WTC11 (cell line): ENCODE results near the gene LRRC3C. TPM values are rescaled to one million over a fixed set of nuclear protein-coding genes. Genes with fewer than 3 reads are reported as not detected.

ENCODE experiments used
- ATAC-seq: fragments of 200-7000 bp; cut with Tn5 transposase; 2 replicates; pipeline ENCODE4 v1.10.0; 2021; ENCODE audit warnings: mild to moderate bottlenecking, moderate library complexity
- CTCF ChIA-PET: fragments of 300-600 bp; sonication (Branson Sonifier 250); formaldehyde crosslinking; loops from one replicate; lab custom pipeline; 2021; ENCODE audit warnings: antibody characterized with exemption; lab: Charles Lee
- POLR2A ChIA-PET: fragments of 350-600 bp; sonication (Branson Sonifier 250); formaldehyde crosslinking; loops from one replicate; lab custom pipeline; 2021; ENCODE audit warnings: antibody characterized with exemption; lab: Charles Lee
- DNase-seq: peaks from one replicate; pipeline ENCODE4 v3.0.0; 2021; ENCODE audit warnings: low spot score
- H3K27ac Mint-ChIP-seq: 2 replicates; pipeline ENCODE4 v1.8.0; 2021; ENCODE audit warnings: mixed read lengths
- H3K27me3 Mint-ChIP-seq: 2 replicates; pipeline ENCODE4 v1.8.0; 2021; ENCODE audit warnings: low read depth, mild to moderate bottlenecking, moderate library complexity, mixed read lengths
- H3K36me3 Mint-ChIP-seq: 2 replicates; pipeline ENCODE4 v1.8.0; 2021; ENCODE audit warnings: mixed read lengths
- H3K4me1 Mint-ChIP-seq: 2 replicates; pipeline ENCODE4 v1.8.0; 2022; ENCODE audit warnings: mixed read lengths
- H3K4me3 Mint-ChIP-seq: 2 replicates; pipeline ENCODE4 v1.8.0; 2021; ENCODE audit warnings: mild to moderate bottlenecking, moderate library complexity, mixed read lengths
- H3K9me3 Mint-ChIP-seq: 2 replicates; pipeline ENCODE4 v1.8.0; 2021; ENCODE audit warnings: mixed read lengths
- E2F1 ChIP-seq: sonication (generic); formaldehyde crosslinking; IDR thresholded peaks from 2 replicates; pipeline ENCODE4 v1.8.0; 2022; ENCODE audit warnings: mild to moderate bottlenecking, missing genetic modification reagents
- FOXJ3 ChIP-seq: sonication (generic); formaldehyde crosslinking; IDR thresholded peaks from 2 replicates; pipeline ENCODE4 v1.9.0; 2021; ENCODE audit warnings: missing genetic modification reagents, mild to moderate bottlenecking, borderline replicate concordance
- GABPB1 ChIP-seq: sonication (generic); formaldehyde crosslinking; IDR thresholded peaks from 2 replicates; pipeline ENCODE4 v1.8.1; 2023; ENCODE audit warnings: mild to moderate bottlenecking, missing genetic modification reagents
- MLX ChIP-seq: sonication (generic); formaldehyde crosslinking; IDR thresholded peaks from 2 replicates; pipeline ENCODE4 v1.8.1; 2023; ENCODE audit warnings: mild to moderate bottlenecking, missing genetic modification reagents, moderate library complexity
- NFE2L1 ChIP-seq: sonication (generic); formaldehyde crosslinking; IDR thresholded peaks from 2 replicates; pipeline ENCODE4 v1.8.1; 2023; ENCODE audit warnings: missing genetic modification reagents
- NR3C1 ChIP-seq: sonication (generic); formaldehyde crosslinking; conservative IDR thresholded peaks from 2 replicates; pipeline ENCODE4 v1.8.1; 2023; ENCODE audit warnings: low read depth, mild to moderate bottlenecking, missing genetic modification reagents
- ZBTB21 ChIP-seq: sonication (generic); formaldehyde crosslinking; IDR thresholded peaks from 2 replicates; pipeline ENCODE4 v1.8.1; 2023; ENCODE audit warnings: mild to moderate bottlenecking, missing genetic modification reagents, borderline replicate concordance
- ZNF138 ChIP-seq: sonication (generic); formaldehyde crosslinking; conservative IDR thresholded peaks from 2 replicates; pipeline ENCODE4 v1.8.1; 2022; ENCODE audit warnings: mild to moderate bottlenecking, moderate library complexity, missing genetic modification reagents
- ZNF219 ChIP-seq: sonication (generic); formaldehyde crosslinking; IDR thresholded peaks from 2 replicates; pipeline ENCODE4 v1.8.0; 2023; ENCODE audit warnings: missing genetic modification reagents, mild to moderate bottlenecking, borderline replicate concordance
- ZNF317 ChIP-seq: sonication (generic); formaldehyde crosslinking; IDR thresholded peaks from 2 replicates; pipeline ENCODE4 v1.8.1; 2023; ENCODE audit warnings: low read depth, mild to moderate bottlenecking, moderate library complexity, missing genetic modification reagents, borderline replicate concordance
- ZNF532 ChIP-seq: fragments of 250-450 bp; sonication (Bioruptor Pico); IDR thresholded peaks from 2 replicates; pipeline ENCODE4 v1.9.0; 2021; ENCODE audit warnings: mild to moderate bottlenecking, borderline replicate concordance
- total RNA-seq: library from RNA; stranded (reverse); gene quantifications from 3 replicates; pipeline ENCODE4 v1.2.3, GENCODE V29; 2021
- TF ChIP-seq, protein P1 (sequence below): fragments of 200-600 bp; IDR thresholded peaks from 2 replicates; pipeline ENCODE4 v1.8.0; 2022; ENCODE audit warnings: antibody characterized with exemption
- TF ChIP-seq, protein P2 (sequence below): sonication (generic); formaldehyde crosslinking; IDR thresholded peaks from 2 replicates; pipeline ENCODE4 v1.8.1; 2023; ENCODE audit warnings: mild to moderate bottlenecking, missing genetic modification reagents, moderate library complexity

LRRC3C gene
- total RNA-seq, 1 experiment from 2014 or later: not detected

DNA sequence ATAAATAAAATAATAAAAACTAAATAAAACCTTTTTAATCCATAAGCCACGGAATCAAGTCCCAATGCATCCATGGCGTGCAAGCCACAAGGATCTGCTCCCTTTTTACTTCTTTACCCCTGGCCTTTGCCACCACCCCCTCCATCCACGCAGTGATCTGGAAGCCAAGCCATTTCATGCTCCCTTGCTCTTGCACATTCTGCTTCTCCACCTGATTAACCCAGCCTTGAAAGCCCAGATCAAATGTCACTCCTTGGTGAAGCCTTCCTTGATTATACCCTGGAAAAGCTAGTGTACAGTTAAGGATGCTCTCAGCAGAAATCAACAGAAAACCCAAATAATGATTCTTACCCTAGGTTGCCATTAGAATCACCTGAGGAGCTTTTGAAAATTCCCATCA lies 9.9 kb downstream of the LRRC3C start:
- Mint-ChIP-seq H3K4me3 (no peak overlapping the region), H3K4me1 (peaks cover 23% of the 10 kb centered on the region), H3K27ac (no peak overlapping the region), H3K9me3 (no peaks in the 10 kb centered on the region), H3K36me3 (no peaks in the 10 kb centered on the region), H3K27me3 (no peaks in the 10 kb centered on the region)
- ChIA-PET CTCF (interaction anchor here (0.6 to 1.8 kb wide), 3 partner anchors 20 to 91 kb away, joined by 3 to 5 read pairs (median 4); no protein-coding TSS in a partner anchor), POLR2A (no interaction called here)
- DNase-seq (no peak), ATAC-seq (no peak)
- TF ChIP-seq ZNF532 (CRISPR knock-in tag) (no peak), ZNF219 (CRISPR knock-in tag) (no peak), MLX (CRISPR knock-in tag) (no peak)

- Mint-ChIP-seq H3K27me3 (no peaks in the 10 kb centered on the region; the same call in 1 of the 2 replicates), H3K4me1 (peaks cover 20% of the 10 kb centered on the region), H3K27ac (no peak overlapping the region), H3K36me3 (no peaks in the 10 kb centered on the region), H3K4me3 (no peak overlapping the region), H3K9me3 (no peaks in the 10 kb centered on the region)
- ChIA-PET POLR2A (no interaction called here), CTCF (interaction anchor here (0.6 to 1.8 kb wide), 3 partner anchors 20 to 92 kb away, joined by 3 to 5 read pairs (median 3); no protein-coding TSS in a partner anchor)
- no peak for ATAC-seq
- no peak for DNase-seq
- no peak for TF ChIP-seq NR3C1 (CRISPR knock-in tag)
- TF ChIP-seq E2F1 (CRISPR knock-in tag): no peak
- TF ChIP-seq, protein P1, sequence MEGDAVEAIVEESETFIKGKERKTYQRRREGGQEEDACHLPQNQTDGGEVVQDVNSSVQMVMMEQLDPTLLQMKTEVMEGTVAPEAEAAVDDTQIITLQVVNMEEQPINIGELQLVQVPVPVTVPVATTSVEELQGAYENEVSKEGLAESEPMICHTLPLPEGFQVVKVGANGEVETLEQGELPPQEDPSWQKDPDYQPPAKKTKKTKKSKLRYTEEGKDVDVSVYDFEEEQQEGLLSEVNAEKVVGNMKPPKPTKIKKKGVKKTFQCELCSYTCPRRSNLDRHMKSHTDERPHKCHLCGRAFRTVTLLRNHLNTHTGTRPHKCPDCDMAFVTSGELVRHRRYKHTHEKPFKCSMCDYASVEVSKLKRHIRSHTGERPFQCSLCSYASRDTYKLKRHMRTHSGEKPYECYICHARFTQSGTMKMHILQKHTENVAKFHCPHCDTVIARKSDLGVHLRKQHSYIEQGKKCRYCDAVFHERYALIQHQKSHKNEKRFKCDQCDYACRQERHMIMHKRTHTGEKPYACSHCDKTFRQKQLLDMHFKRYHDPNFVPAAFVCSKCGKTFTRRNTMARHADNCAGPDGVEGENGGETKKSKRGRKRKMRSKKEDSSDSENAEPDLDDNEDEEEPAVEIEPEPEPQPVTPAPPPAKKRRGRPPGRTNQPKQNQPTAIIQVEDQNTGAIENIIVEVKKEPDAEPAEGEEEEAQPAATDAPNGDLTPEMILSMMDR: no peak
- no peak for TF ChIP-seq ZNF219 (CRISPR knock-in tag)
- no peak for TF ChIP-seq GABPB1 (CRISPR knock-in tag)
- TF ChIP-seq FOXJ3: no peak
- TF ChIP-seq ZBTB21 (CRISPR knock-in tag): no peak
- TF ChIP-seq, protein P2, sequence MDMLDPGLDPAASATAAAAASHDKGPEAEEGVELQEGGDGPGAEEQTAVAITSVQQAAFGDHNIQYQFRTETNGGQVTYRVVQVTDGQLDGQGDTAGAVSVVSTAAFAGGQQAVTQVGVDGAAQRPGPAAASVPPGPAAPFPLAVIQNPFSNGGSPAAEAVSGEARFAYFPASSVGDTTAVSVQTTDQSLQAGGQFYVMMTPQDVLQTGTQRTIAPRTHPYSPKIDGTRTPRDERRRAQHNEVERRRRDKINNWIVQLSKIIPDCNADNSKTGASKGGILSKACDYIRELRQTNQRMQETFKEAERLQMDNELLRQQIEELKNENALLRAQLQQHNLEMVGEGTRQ (CRISPR knock-in tag): no peak
- no peak for TF ChIP-seq ZNF138 (CRISPR knock-in tag)
- no peak for TF ChIP-seq NFE2L1 (CRISPR knock-in tag)
- no peak for TF ChIP-seq ZNF317
Observed at GRCh38 chr17:39938140-39938869, 10.8 kb downstream of the LRRC3C start.
